ENCODE data around the gene RASGEF1C.

RASGEF1C gene

GRCh38 chr5:180235846-180236245 lies 26.8 kb upstream of the RASGEF1C start:
- TF ChIP-seq CTCF (IDR thresholded peaks at IDR 0.05; ENCODE audit: control insufficient read depth, extremely low read depth, insufficient read depth), result no peak
- no peak overlapping the region for H3K4me3 ChIP-seq (ENCODE audit: low read depth, low read length)
- no peak for DNase-seq (ENCODE audit: low read depth)

DNA sequence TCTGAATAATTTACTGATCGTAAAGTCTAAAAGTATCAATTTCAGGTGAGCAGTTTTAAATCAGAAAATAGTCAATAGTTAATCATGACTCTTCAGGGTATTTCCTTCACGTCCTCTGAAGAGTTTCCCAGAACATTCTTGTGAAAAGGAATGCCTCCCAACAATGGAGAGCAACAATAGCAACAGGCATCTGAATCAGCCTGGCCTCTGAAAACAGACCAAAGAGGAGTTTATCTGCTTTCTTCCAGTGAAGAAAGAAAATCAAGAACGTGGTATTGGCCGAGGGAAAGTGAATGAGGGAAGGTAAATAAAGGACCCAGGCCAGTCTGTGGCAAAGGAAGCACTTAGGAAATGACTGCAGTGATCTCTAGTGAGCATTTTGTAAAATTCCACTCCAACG lies 26.1 kb upstream of the RASGEF1C start:
- no peak overlapping the region for H3K4me3 ChIP-seq (ENCODE audit: low read depth, low read length)
- TF ChIP-seq CTCF (IDR thresholded peaks at IDR 0.05; ENCODE audit: control insufficient read depth, extremely low read depth, insufficient read depth), result no peak
- no peak for DNase-seq (ENCODE audit: low read depth)

DNA sequence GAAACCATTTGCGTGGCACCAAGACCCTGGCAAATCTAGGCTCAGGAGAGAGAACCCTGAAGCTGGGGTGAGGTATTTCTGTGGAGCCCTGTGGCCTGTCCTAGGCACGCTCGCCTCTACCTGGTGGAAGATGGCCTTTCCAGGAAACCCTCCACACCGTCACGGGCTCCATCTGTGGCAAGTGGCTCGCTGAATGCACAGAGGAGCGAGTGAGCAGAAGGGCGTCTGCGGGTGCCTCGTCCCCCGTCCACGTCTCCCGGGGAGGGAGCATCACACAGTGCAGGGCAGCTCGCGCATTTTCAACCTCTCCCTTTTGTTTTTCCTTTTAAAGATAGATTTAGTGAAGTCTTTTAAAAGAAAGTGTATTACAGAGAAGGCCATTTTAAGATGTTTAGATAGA lies 25.3 kb upstream of the RASGEF1C start:
- TF ChIP-seq CTCF (IDR thresholded peaks at IDR 0.05; ENCODE audit: control insufficient read depth, extremely low read depth, insufficient read depth), result no peak
- DNase-seq (ENCODE audit: low read depth), result no peak
- H3K4me3 ChIP-seq (ENCODE audit: low read depth, low read length), result no peak overlapping the region

DNA sequence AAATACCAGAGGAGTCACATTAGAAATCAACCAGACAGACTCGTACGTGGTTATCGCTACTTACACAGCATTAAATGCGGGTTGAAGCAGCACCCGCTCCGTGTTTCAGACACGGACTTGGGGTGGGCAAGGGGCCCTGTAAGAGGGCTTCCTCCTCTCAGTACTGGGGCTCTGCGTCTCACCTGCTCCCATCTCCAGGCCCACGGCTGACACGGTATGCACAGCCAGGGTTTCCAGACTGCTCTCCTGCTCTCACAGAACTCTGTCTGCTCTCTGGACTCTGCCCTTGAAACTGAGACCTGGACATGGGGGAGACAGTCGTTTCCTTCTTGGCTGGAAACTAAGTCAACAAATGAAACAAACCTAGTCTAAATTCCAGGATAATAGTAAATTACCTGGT lies 24.7 kb upstream of the RASGEF1C start:
- TF ChIP-seq CTCF (IDR thresholded peaks at IDR 0.05; ENCODE audit: control insufficient read depth, extremely low read depth, insufficient read depth), result no peak
- no peak overlapping the region for H3K4me3 ChIP-seq (ENCODE audit: low read depth, low read length)
- DNase-seq (ENCODE audit: low read depth), result no peak

GRCh38 chr5:180230017-180230416 lies 21.0 kb upstream of the RASGEF1C start:
- H3K4me3 ChIP-seq (ENCODE audit: low read depth, low read length), result no peak overlapping the region
- no peak for TF ChIP-seq CTCF (IDR thresholded peaks at IDR 0.05; ENCODE audit: control insufficient read depth, extremely low read depth, insufficient read depth)
- DNase-seq (ENCODE audit: low read depth), result no peak

DNA sequence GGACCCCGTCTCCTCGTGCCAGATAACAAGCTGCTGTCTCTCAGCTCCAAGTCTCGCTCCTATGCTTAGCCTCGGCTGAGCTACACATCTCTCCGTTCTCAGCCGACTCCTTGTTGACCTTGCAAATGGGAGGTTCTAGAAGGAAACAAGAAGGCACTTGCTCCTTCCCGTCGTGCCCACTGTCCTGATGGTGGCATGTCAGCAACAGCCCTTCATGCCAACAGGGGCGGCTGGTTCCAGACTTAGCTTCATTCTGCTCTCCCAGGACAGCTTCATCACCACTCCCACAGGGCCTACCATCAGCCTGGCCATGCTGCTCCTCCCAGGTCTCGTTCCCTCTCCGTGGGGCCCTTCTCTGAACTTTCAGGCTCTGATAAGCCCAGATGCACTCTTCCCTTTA lies 13.0 kb upstream of the RASGEF1C start:
- no peak for TF ChIP-seq CTCF (IDR thresholded peaks at IDR 0.05; ENCODE audit: control insufficient read depth, extremely low read depth, insufficient read depth)
- no peak overlapping the region for H3K4me3 ChIP-seq (ENCODE audit: low read depth, low read length)
- DNase-seq (ENCODE audit: low read depth), result no peak

DNA sequence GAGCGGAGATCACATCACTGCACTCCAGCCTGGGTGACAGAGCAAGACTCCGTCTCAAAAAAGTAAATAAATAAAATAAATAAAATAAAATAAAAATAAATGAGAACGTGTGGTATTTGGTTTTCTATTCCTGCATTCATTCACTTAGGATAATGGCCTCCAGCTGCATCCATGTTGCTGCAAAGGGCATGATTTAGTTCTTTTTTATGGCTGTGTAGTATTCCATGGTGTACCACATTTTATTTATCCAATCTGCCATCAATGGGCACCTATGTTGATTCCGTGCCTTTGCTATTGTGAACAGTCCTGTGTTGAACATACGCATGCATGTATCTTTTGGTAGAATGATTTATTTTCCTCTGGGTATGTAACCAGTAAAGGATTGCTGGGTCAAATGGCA lies 8.8 kb upstream of the RASGEF1C start:
- DNase-seq (ENCODE audit: low read depth), result no peak
- H3K4me3 ChIP-seq (ENCODE audit: low read depth, low read length), result no peak overlapping the region
- TF ChIP-seq CTCF (IDR thresholded peaks at IDR 0.05; ENCODE audit: control insufficient read depth, extremely low read depth, insufficient read depth), result no peak

All from LNCaP clone FGC (cell line).